Fibroblast of lung (primary cell): ENCODE results near the gene ARHGEF7. TPM values are rescaled to one million over a fixed set of nuclear protein-coding genes. Genes with fewer than 3 reads are reported as not detected.

Experiments
- DNase-seq, 2 donors: peaks; one replicate each; pipeline versions ENCODE4 v3.0.0 to v3.0.0-alpha.2; 2010; ENCODE audit warnings: low read depth in 2 of 2
- H2AFZ ChIP-seq: 2 replicates; pipeline ENCODE4 v1.5.1; 2012; ENCODE audit warnings: low read length, control low read depth, inconsistent platforms
- H3K27ac ChIP-seq: 2 replicates; pipeline ENCODE4 v1.5.1; 2011; ENCODE audit warnings: low read length, control low read depth; ENCODE audit not compliant: insufficient read depth
- H3K27me3 ChIP-seq: 2 replicates; pipeline ENCODE4 v1.5.1; 2011; ENCODE audit warnings: mild to moderate bottlenecking, low read length; ENCODE audit not compliant: control insufficient read depth, insufficient read depth
- H3K36me3 ChIP-seq: 2 replicates; pipeline ENCODE4 v1.5.1; 2011; ENCODE audit warnings: low read length; ENCODE audit not compliant: control insufficient read depth, insufficient read depth
- H3K4me1 ChIP-seq: 2 replicates; pipeline ENCODE4 v1.5.1; 2011; ENCODE audit warnings: low read length; ENCODE audit not compliant: control insufficient read depth, insufficient read depth; ENCODE audit errors: extremely low read depth
- H3K4me2 ChIP-seq: 2 replicates; pipeline ENCODE4 v1.5.1; 2011; ENCODE audit warnings: low read length, control low read depth; ENCODE audit not compliant: insufficient read depth; ENCODE audit errors: extremely low read depth
- H3K4me3 ChIP-seq, 4 experiments: fragments of 200-600 bp in 1 of 4; sonication (generic) in 1 of 4; replicated peaks in 1 of 4; 2 replicates each; pipeline ENCODE4 v1.5.1; 2011 to 2016; ENCODE audit warnings: low read length in 4 of 4, low read depth in 3 of 4, mild to moderate bottlenecking in 3 of 4, control low read depth in 2 of 4, inconsistent platforms in 1 of 4, mixed read lengths in 1 of 4; ENCODE audit not compliant: insufficient read depth in 1 of 4; ENCODE audit errors: control extremely low read depth in 1 of 4
- H3K79me2 ChIP-seq: 2 replicates; pipeline ENCODE4 v1.5.1; 2012; ENCODE audit warnings: mild to moderate bottlenecking, low read length, inconsistent platforms; ENCODE audit not compliant: control insufficient read depth, insufficient read depth
- H3K9ac ChIP-seq: 2 replicates; pipeline ENCODE4 v1.5.1; 2011; ENCODE audit warnings: mild to moderate bottlenecking, low read length, control low read depth; ENCODE audit not compliant: insufficient read depth
- H3K9me3 ChIP-seq: 2 replicates; pipeline ENCODE4 v1.5.1; 2012; ENCODE audit warnings: low read depth, low read length; ENCODE audit not compliant: control insufficient read depth, insufficient read depth
- H4K20me1 ChIP-seq: 2 replicates; pipeline ENCODE4 v1.5.1; 2011; ENCODE audit warnings: low read length; ENCODE audit not compliant: control insufficient read depth, insufficient read depth; ENCODE audit errors: extremely low read depth
- EZH2 ChIP-seq: IDR thresholded peaks from 2 replicates; pipeline ENCODE4 v1.5.1; 2012; ENCODE audit warnings: low read length, control low read depth, mild to moderate bottlenecking; ENCODE audit errors: missing control alignments
- polyA plus RNA-seq, 2 donors: library from polyadenylated mRNA; depleted of rRNA in 1 of 2; stranded (reverse) in 1 of 2; unstranded in 1 of 2; fragments of >200 nt; gene quantifications; 2 replicates each; pipeline ENCODE4 v1.2.1, GENCODE V29; 2011 to 2012; ENCODE audit warnings: missing spikeins in 1 of 2
- total RNA-seq: library from RNA; depleted of rRNA; stranded (reverse); fragments of >200 nt; gene quantifications from 2 replicates; pipeline ENCODE4 v1.2.1, GENCODE V29; 2014
- TF ChIP-seq, protein P1 (sequence below), 2 donors: IDR thresholded peaks in 1 of 2; conservative IDR thresholded peaks in 1 of 2; 1 replicate in 1 of 2; 2 replicates in 1 of 2; pipeline ENCODE4 v1.5.1; 2011 to 2012; ENCODE audit warnings: low read length in 2 of 2, control low read depth in 1 of 2, inconsistent platforms in 1 of 2, low read depth in 1 of 2, mild to moderate bottlenecking in 1 of 2

The ARHGEF7 gene
- total and polyA plus RNA-seq, 2 donors (not counting 1 experiment from before 2014, with no cell fraction given): 29.1 to 42.8 TPM

DNA sequence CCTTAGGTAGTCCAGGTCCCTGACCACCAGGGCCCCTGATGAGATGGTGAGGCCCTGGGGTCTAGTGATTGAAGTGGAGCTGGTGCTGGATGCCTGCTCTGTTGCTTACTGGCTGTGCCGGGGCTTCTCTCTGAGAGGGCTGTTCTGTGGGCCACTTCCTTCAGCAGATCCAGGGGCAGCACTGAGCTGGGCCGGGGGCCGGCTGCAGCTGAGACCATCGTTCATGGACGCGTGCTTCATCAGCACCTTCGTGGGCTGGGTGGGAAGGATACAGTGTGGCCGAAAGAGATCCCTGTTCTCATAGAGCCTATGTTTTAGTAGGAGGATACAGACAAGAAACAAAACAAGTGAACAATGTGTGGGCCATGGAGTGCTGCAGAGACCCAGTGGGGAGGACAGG is 172.1 kb downstream of the ARHGEF7 start:
- H3K79me2 ChIP-seq: no peaks in the 10 kb centered on the region
- no peaks in the 10 kb centered on the region for H3K9me3 ChIP-seq
- peaks cover 25% of the 10 kb centered on the region for H3K36me3 ChIP-seq
- no peak for TF ChIP-seq EZH2
- TF ChIP-seq, protein P1, sequence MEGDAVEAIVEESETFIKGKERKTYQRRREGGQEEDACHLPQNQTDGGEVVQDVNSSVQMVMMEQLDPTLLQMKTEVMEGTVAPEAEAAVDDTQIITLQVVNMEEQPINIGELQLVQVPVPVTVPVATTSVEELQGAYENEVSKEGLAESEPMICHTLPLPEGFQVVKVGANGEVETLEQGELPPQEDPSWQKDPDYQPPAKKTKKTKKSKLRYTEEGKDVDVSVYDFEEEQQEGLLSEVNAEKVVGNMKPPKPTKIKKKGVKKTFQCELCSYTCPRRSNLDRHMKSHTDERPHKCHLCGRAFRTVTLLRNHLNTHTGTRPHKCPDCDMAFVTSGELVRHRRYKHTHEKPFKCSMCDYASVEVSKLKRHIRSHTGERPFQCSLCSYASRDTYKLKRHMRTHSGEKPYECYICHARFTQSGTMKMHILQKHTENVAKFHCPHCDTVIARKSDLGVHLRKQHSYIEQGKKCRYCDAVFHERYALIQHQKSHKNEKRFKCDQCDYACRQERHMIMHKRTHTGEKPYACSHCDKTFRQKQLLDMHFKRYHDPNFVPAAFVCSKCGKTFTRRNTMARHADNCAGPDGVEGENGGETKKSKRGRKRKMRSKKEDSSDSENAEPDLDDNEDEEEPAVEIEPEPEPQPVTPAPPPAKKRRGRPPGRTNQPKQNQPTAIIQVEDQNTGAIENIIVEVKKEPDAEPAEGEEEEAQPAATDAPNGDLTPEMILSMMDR (conservative IDR thresholded peaks at IDR 0.05 in 1 of 2, IDR thresholded peaks at IDR 0.05 in 1 of 2; ENCODE audit: low read depth in 1 of 2, low read length in 2 of 2): no peak
- no peaks in the 10 kb centered on the region for H3K27me3 ChIP-seq
- no peak for DNase-seq
- no peak overlapping the region for H2AFZ ChIP-seq
- H3K4me1 ChIP-seq: no peaks in the 10 kb centered on the region
- no peak overlapping the region for H3K9ac ChIP-seq
- no peak overlapping the region for H3K4me2 ChIP-seq
- H4K20me1 ChIP-seq: no peaks in the 10 kb centered on the region
- H3K27ac ChIP-seq: no peak overlapping the region
- no peak overlapping the region for H3K4me3 ChIP-seq

DNA sequence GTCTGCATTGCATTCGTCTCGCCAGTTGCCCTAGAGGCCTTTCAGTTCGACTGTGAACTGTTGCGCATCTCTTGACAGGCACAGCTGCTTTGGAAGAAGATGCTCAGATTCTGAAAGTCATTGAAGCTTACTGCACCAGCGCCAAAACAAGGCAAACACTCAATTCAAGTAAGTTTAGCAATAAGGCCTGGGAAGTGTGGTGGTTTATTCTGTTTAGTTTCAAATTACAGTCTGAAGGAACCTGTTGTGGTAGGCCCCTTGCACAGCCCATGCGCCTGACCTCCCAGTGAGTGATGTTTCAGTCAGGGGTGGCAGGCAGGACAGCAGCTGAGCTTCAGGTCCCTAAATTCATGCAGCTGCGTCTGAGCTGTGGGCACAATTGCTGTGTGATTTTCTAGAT is 173.2 kb downstream of the ARHGEF7 start:
- H3K27ac ChIP-seq: no peak overlapping the region
- H3K4me3 ChIP-seq: no peak overlapping the region
- no peak for DNase-seq
- no peak overlapping the region for H3K9ac ChIP-seq
- no peak overlapping the region for H2AFZ ChIP-seq
- no peaks in the 10 kb centered on the region for H3K79me2 ChIP-seq
- H4K20me1 ChIP-seq: no peaks in the 10 kb centered on the region
- no peaks in the 10 kb centered on the region for H3K4me1 ChIP-seq
- no peaks in the 10 kb centered on the region for H3K27me3 ChIP-seq
- H3K36me3 ChIP-seq: peaks cover 23% of the 10 kb centered on the region
- H3K9me3 ChIP-seq: no peaks in the 10 kb centered on the region
- no peak for TF ChIP-seq EZH2
- TF ChIP-seq, protein P1 (conservative IDR thresholded peaks at IDR 0.05 in 1 of 2, IDR thresholded peaks at IDR 0.05 in 1 of 2; ENCODE audit: low read depth in 1 of 2, low read length in 2 of 2): no peak
- no peak overlapping the region for H3K4me2 ChIP-seq

DNA sequence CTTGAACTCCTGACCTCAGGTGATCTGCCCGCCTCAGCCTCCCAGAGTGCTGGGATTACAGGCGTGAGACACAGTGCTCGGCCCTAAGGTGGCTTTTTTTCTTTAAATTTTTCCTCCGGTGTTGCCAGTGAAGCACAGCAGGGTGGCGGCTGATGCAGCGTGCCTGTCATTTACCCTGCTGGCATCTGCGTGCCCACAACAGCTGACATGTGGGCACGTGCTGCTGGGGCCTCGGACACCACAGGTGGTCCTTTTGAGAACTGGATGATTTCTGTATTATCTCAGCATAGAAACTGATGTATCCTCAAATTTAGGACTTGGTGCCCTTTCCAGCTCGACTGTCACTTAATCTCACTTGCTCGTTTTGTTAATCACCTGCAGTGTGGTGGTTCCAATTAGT is 174.1 kb downstream of the ARHGEF7 start:
- no peaks in the 10 kb centered on the region for H3K4me1 ChIP-seq
- TF ChIP-seq EZH2: no peak
- TF ChIP-seq, protein P1 (conservative IDR thresholded peaks at IDR 0.05 in 1 of 2, IDR thresholded peaks at IDR 0.05 in 1 of 2; ENCODE audit: low read depth in 1 of 2, low read length in 2 of 2): no peak

More for the DNA sequence above, 174.1 kb downstream of the ARHGEF7 start:
- Histone ChIP-seq H3K4me3 (no peak overlapping the region), H3K9me3 (no peaks in the 10 kb centered on the region), H3K79me2 (no peaks in the 10 kb centered on the region), H3K9ac (no peak overlapping the region), H2AFZ (no peak overlapping the region), H3K27ac (no peak overlapping the region), H3K36me3 (peaks cover 19% of the 10 kb centered on the region), H3K4me2 (no peak overlapping the region), H4K20me1 (no peaks in the 10 kb centered on the region), H3K27me3 (no peaks in the 10 kb centered on the region)
- DNase-seq: no peak
